SU-DHL-6 (cell line): ENCODE results near the gene SREBF1.

Experiments
- CTCF ChIP-seq: fragments of 200-600 bp; sonication (generic); IDR thresholded peaks from one replicate; pipeline ENCODE4 v1.5.1; 2017; ENCODE audit warnings: antibody characterized with exemption, mild to moderate bottlenecking, low read length, moderate library complexity; ENCODE audit not compliant: insufficient read depth, poor library complexity, severe bottlenecking
- EZH2phosphoT487 ChIP-seq: fragments of 200-600 bp; sonication (generic), shearing (Covaris generic); conservative IDR thresholded peaks from 2 replicates; pipeline ENCODE4 v1.6.1; 2018; ENCODE audit warnings: mild to moderate bottlenecking, antibody characterized with exemption, low read length, moderate library complexity, mixed read lengths

DNA sequence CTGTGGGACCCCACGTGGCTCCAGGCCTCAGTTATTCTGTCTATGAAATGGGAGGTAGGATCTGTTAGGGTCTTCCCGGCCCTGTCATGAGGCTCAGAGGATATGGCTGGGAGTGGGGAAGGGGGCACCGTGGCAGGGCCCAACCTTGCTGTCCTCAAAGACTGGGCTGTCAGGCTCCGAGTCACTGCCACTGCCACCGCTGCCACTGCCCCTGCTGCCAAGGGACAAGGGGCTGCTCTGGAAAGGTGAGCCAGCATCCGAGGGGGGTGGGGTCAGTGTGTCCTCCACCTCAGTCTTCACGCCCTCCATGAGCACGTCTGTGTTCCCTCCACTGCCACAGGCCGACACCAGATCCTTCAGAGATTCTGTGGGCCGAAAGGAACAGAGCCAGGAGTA, 19.2 kb downstream of the SREBF1 start:
- no peak for TF ChIP-seq EZH2phosphoT487
- no peak for TF ChIP-seq CTCF
